ENCODE measurements around the gene SMIM26.

GRCh38 chr20:18615020-18615650 is 47.9 kb downstream of the SMIM26 start:
- TF ChIP-seq, protein P1, sequence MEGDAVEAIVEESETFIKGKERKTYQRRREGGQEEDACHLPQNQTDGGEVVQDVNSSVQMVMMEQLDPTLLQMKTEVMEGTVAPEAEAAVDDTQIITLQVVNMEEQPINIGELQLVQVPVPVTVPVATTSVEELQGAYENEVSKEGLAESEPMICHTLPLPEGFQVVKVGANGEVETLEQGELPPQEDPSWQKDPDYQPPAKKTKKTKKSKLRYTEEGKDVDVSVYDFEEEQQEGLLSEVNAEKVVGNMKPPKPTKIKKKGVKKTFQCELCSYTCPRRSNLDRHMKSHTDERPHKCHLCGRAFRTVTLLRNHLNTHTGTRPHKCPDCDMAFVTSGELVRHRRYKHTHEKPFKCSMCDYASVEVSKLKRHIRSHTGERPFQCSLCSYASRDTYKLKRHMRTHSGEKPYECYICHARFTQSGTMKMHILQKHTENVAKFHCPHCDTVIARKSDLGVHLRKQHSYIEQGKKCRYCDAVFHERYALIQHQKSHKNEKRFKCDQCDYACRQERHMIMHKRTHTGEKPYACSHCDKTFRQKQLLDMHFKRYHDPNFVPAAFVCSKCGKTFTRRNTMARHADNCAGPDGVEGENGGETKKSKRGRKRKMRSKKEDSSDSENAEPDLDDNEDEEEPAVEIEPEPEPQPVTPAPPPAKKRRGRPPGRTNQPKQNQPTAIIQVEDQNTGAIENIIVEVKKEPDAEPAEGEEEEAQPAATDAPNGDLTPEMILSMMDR (IDR thresholded peaks at IDR 0.05): no peak
- TF ChIP-seq SIN3A (IDR thresholded peaks at IDR 0.05; ENCODE audit: borderline replicate concordance, insufficient read depth, low read depth, low read length) (no peak), POLR2AphosphoS5 (IDR thresholded peaks at IDR 0.05; ENCODE audit: low read depth, low read length) (no peak), TCF7L2 (IDR thresholded peaks at IDR 0.05; ENCODE audit: low read depth, low read length) (no peak)

Measured in Panc1 (cell line).